ENCODE results near the gene NAV2. TPM values are rescaled to one million over a fixed set of nuclear protein-coding genes. Genes with fewer than 3 reads are reported as not detected.

NAV2 gene
- polyA plus RNA-seq, 1 donor from 2014 or later: 3.0 TPM

- H3K9ac ChIP-seq (ENCODE audit: low read length): no peak overlapping the region
- no peaks in the 10 kb centered on the region for H3F3A ChIP-seq (ENCODE audit: insufficient read depth, low read length, poor library complexity, severe bottlenecking)
- no peaks in the 10 kb centered on the region for H3K9me2 ChIP-seq (ENCODE audit: insufficient read depth, low read length)
- H3K4me3 ChIP-seq (ENCODE audit: low read length): no peak overlapping the region
- H2AFZ ChIP-seq (ENCODE audit: low read depth, low read length): no peak overlapping the region
- H3K36me3 ChIP-seq (ENCODE audit: insufficient read depth, low read length): no peaks in the 10 kb centered on the region
- H3K27me3 ChIP-seq (ENCODE audit: insufficient read depth, low read depth, low read length): no peaks in the 10 kb centered on the region
- H3K79me2 ChIP-seq (replicated peaks; ENCODE audit: insufficient read depth, low read length): no peaks in the 10 kb centered on the region
- TF ChIP-seq TAF1 (IDR thresholded peaks at IDR 0.05; ENCODE audit: low read depth): no peak
- no peak for TF ChIP-seq RAD21 (conservative IDR thresholded peaks at IDR 0.05)
- TF ChIP-seq EZH2 (IDR thresholded peaks at IDR 0.05; ENCODE audit: borderline replicate concordance, insufficient read depth, low read length, poor library complexity, severe bottlenecking): no peak
- no peak for TF ChIP-seq EP300 (conservative IDR thresholded peaks at IDR 0.05; ENCODE audit: poor library complexity, severe bottlenecking)
- TF ChIP-seq, protein P1, sequence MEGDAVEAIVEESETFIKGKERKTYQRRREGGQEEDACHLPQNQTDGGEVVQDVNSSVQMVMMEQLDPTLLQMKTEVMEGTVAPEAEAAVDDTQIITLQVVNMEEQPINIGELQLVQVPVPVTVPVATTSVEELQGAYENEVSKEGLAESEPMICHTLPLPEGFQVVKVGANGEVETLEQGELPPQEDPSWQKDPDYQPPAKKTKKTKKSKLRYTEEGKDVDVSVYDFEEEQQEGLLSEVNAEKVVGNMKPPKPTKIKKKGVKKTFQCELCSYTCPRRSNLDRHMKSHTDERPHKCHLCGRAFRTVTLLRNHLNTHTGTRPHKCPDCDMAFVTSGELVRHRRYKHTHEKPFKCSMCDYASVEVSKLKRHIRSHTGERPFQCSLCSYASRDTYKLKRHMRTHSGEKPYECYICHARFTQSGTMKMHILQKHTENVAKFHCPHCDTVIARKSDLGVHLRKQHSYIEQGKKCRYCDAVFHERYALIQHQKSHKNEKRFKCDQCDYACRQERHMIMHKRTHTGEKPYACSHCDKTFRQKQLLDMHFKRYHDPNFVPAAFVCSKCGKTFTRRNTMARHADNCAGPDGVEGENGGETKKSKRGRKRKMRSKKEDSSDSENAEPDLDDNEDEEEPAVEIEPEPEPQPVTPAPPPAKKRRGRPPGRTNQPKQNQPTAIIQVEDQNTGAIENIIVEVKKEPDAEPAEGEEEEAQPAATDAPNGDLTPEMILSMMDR (IDR thresholded peaks at IDR 0.05; ENCODE audit: poor library complexity, severe bottlenecking): no peak
- TF ChIP-seq MXI1 (conservative IDR thresholded peaks at IDR 0.05; ENCODE audit: poor library complexity, severe bottlenecking): no peak
- TF ChIP-seq SMC3 (conservative IDR thresholded peaks at IDR 0.05; ENCODE audit: poor library complexity): no peak
- no peak for TF ChIP-seq POLR2AphosphoS5 (IDR thresholded peaks at IDR 0.05)
- TF ChIP-seq REST (IDR thresholded peaks at IDR 0.05; ENCODE audit: borderline replicate concordance): no peak
- no peaks in the 10 kb centered on the region for H3K9me3 ChIP-seq (ENCODE audit: low read length)
- no peaks in the 10 kb centered on the region for H4K20me1 ChIP-seq (ENCODE audit: insufficient read depth)
- no peak overlapping the region for H3K27ac ChIP-seq (ENCODE audit: low read length)
- H3K4me2 ChIP-seq (ENCODE audit: low read length): no peak overlapping the region
These were observed 251.2 kb downstream of the NAV2 start for GRCh38 chr11:19963697-19964387.

DNA sequence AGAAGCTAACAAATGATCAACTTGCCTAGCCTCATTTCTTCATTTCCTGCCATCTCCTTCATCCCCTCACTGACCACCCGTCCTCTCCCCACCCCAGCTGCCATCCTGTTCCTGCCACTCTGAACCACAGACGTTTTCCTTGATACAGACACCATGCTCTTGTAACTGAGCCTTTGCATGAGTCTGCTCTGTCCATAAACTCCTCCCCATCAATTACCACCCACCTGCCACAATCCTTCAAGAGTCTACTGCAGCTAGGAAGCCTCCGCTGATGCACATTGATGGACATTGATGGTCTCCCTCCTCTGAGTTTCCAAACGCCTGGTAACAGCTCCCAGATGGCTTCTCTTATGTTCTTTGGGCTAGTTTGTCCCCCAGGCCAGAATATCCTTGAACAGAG lies 253.8 kb downstream of the NAV2 start:
- Histone ChIP-seq H3K79me2 (replicated peaks; ENCODE audit: insufficient read depth, low read length) (no peaks in the 10 kb centered on the region), H3K27me3 (ENCODE audit: insufficient read depth, low read depth, low read length) (no peaks in the 10 kb centered on the region)

More for the DNA sequence above, 253.8 kb downstream of the NAV2 start:
- no peaks in the 10 kb centered on the region for H4K20me1 ChIP-seq (ENCODE audit: insufficient read depth)
- H3K4me2 ChIP-seq (ENCODE audit: low read length): no peak overlapping the region
- no peak overlapping the region for H3K27ac ChIP-seq (ENCODE audit: low read length)
- H3K9ac ChIP-seq (ENCODE audit: low read length): no peak overlapping the region
- no peaks in the 10 kb centered on the region for H3K36me3 ChIP-seq (ENCODE audit: insufficient read depth, low read length)
- no peak overlapping the region for H2AFZ ChIP-seq (ENCODE audit: low read depth, low read length)
- TF ChIP-seq EZH2 (IDR thresholded peaks at IDR 0.05; ENCODE audit: borderline replicate concordance, insufficient read depth, low read length, poor library complexity, severe bottlenecking) (no peak), RAD21 (conservative IDR thresholded peaks at IDR 0.05) (no peak), EP300 (conservative IDR thresholded peaks at IDR 0.05; ENCODE audit: poor library complexity, severe bottlenecking) (no peak), SMC3 (conservative IDR thresholded peaks at IDR 0.05; ENCODE audit: poor library complexity) (no peak), REST (IDR thresholded peaks at IDR 0.05; ENCODE audit: borderline replicate concordance) (no peak), MXI1 (conservative IDR thresholded peaks at IDR 0.05; ENCODE audit: poor library complexity, severe bottlenecking) (no peak)
- H3F3A ChIP-seq (ENCODE audit: insufficient read depth, low read length, poor library complexity, severe bottlenecking): no peaks in the 10 kb centered on the region
- H3K9me2 ChIP-seq (ENCODE audit: insufficient read depth, low read length): no peaks in the 10 kb centered on the region
- H3K9me3 ChIP-seq (ENCODE audit: low read length): no peaks in the 10 kb centered on the region
- H3K4me3 ChIP-seq (ENCODE audit: low read length): no peak overlapping the region

All from neural cell (in vitro differentiated cells).